GM21515 (cell line): Measurements from ENCODE around the gene ETV4.

Experiments used
- ATAC-seq: cut with Tn5 transposase; IDR thresholded peaks from one replicate; pipeline ENCODE4 v1.9.1; 2021; ENCODE audit not compliant: unreplicated experiment

The ETV4 gene

GRCh38 chr17:43573579-43574321, 27.6 kb upstream of the ETV4 start:
- ATAC-seq, result no peak

- ATAC-seq, result no peak
Measured at GRCh38 chr17:43572368-43572980, 26.3 kb upstream of the ETV4 start.

- no peak for ATAC-seq
Measured at GRCh38 chr17:43570518-43570928, 24.4 kb upstream of the ETV4 start.

GRCh38 chr17:43568506-43569082, 22.5 kb upstream of the ETV4 start:
- ATAC-seq, result no peak

- no peak for ATAC-seq
Measured at GRCh38 chr17:43563600-43564594, 17.8 kb upstream of the ETV4 start.

- no peak for ATAC-seq
Measured at GRCh38 chr17:43562679-43563599, 16.8 kb upstream of the ETV4 start.

- no peak for ATAC-seq
Measured at GRCh38 chr17:43560461-43561427, 14.6 kb upstream of the ETV4 start.

- ATAC-seq, result no peak
Measured at GRCh38 chr17:43559161-43559816, 13.1 kb upstream of the ETV4 start.

GRCh38 chr17:43558805-43559160, 12.6 kb upstream of the ETV4 start:
- ATAC-seq, result no peak

- no peak for ATAC-seq
Measured at GRCh38 chr17:43556292-43556691, 10.2 kb upstream of the ETV4 start.

- no peak for ATAC-seq
Measured at GRCh38 chr17:43554857-43555256, 8.7 kb upstream of the ETV4 start.

GRCh38 chr17:43553573-43553972, 7.4 kb upstream of the ETV4 start:
- no peak for ATAC-seq

GRCh38 chr17:43552229-43552837, 6.2 kb upstream of the ETV4 start:
- no peak for ATAC-seq

- no peak for ATAC-seq
Measured at GRCh38 chr17:43550754-43551153, 4.6 kb upstream of the ETV4 start.

GRCh38 chr17:43549496-43549895, 3.4 kb upstream of the ETV4 start:
- ATAC-seq, result no peak

- ATAC-seq, result no peak
Measured at GRCh38 chr17:43548689-43549379, 2.7 kb upstream of the ETV4 start.

- ATAC-seq, result no peak
Measured at GRCh38 chr17:43547659-43548256, 1.6 kb upstream of the ETV4 start.
